Loucy (cell line): ENCODE measurements around the gene PPP1R3A.

ENCODE experiments used
- H2AFZ ChIP-seq: fragments of 200-600 bp; sonication (generic); 2 replicates; pipeline ENCODE4 v1.6.0; 2016; ENCODE audit warnings: antibody characterized with exemption, mild to moderate bottlenecking, low read length, moderate library complexity
- H3F3A ChIP-seq: fragments of 200-600 bp; 2 replicates; pipeline ENCODE4 v1.6.0; 2016; ENCODE audit warnings: antibody characterized with exemption, low read depth, mild to moderate bottlenecking
- H3K27me3 ChIP-seq: fragments of 200-600 bp; sonication (generic); 2 replicates; pipeline ENCODE4 v1.6.1; 2014; ENCODE audit warnings: low read length, mild to moderate bottlenecking; ENCODE audit not compliant: insufficient read depth, poor library complexity, severe bottlenecking
- H3K36me3 ChIP-seq: fragments of 200-600 bp; sonication (generic); 2 replicates; pipeline ENCODE4 v1.6.1; 2016; ENCODE audit warnings: low read length; ENCODE audit not compliant: insufficient read depth
- H3K4me1 ChIP-seq: fragments of 200-600 bp; sonication (generic); 2 replicates; pipeline ENCODE4 v1.5.1; 2014; ENCODE audit warnings: low read length, mild to moderate bottlenecking; ENCODE audit not compliant: insufficient read depth, poor library complexity, severe bottlenecking
- H3K4me2 ChIP-seq: fragments of 200-600 bp; sonication (generic); 2 replicates; pipeline ENCODE4 v1.6.0; 2014; ENCODE audit warnings: antibody characterized with exemption, low read length, low read depth, mild to moderate bottlenecking; ENCODE audit not compliant: poor library complexity, severe bottlenecking
- H3K4me3 ChIP-seq: fragments of 200-600 bp; sonication (generic); 2 replicates; pipeline ENCODE4 v1.5.1; 2014; ENCODE audit warnings: low read length, mild to moderate bottlenecking, mixed read lengths; ENCODE audit not compliant: poor library complexity, severe bottlenecking
- H3K79me2 ChIP-seq: fragments of 200-600 bp; sonication (generic); 2 replicates; pipeline ENCODE4 v1.6.1; 2014; ENCODE audit warnings: low read length; ENCODE audit not compliant: insufficient read depth
- H3K9ac ChIP-seq: fragments of 200-600 bp; sonication (generic); 2 replicates; pipeline ENCODE4 v1.6.0; 2014; ENCODE audit warnings: mild to moderate bottlenecking, low read depth, low read length, moderate library complexity; ENCODE audit not compliant: poor library complexity, severe bottlenecking
- H3K9me2 ChIP-seq: fragments of 200-600 bp; sonication (generic); replicated peaks from 2 replicates; pipeline ENCODE4 v1.6.1; 2016; ENCODE audit warnings: low read depth, low read length, mixed read lengths
- H3K9me3 ChIP-seq: fragments of 200-600 bp; sonication (generic); 2 replicates; pipeline ENCODE4 v1.6.1; 2014; ENCODE audit warnings: mild to moderate bottlenecking, antibody characterized with exemption, low read length, low read depth; ENCODE audit not compliant: insufficient read depth
- H4K20me1 ChIP-seq: fragments of 200-600 bp; sonication (generic); 2 replicates; pipeline ENCODE4 v1.6.0; 2014; ENCODE audit warnings: antibody characterized with exemption, low read length, mild to moderate bottlenecking; ENCODE audit not compliant: insufficient read depth, poor library complexity, severe bottlenecking
- CTCF ChIP-seq: fragments of 200-600 bp; sonication (generic); conservative IDR thresholded peaks from 2 replicates; pipeline ENCODE4 v1.5.1; 2014; ENCODE audit warnings: mild to moderate bottlenecking, antibody characterized with exemption, low read length
- EZH2phosphoT487 ChIP-seq: fragments of 200-600 bp; IDR thresholded peaks from 2 replicates; pipeline ENCODE4 v1.6.1; 2018; ENCODE audit warnings: antibody characterized with exemption, mild to moderate bottlenecking, moderate library complexity, borderline replicate concordance

The PPP1R3A gene

GRCh38 chr7:113955157-113955556 lies 36.3 kb upstream of the PPP1R3A start:
- no peaks in the 10 kb centered on the region for H3K79me2 ChIP-seq
- no peaks in the 10 kb centered on the region for H4K20me1 ChIP-seq
- H3F3A ChIP-seq, result no peaks in the 10 kb centered on the region
- no peak overlapping the region for H3K4me3 ChIP-seq
- H3K9ac ChIP-seq, result no peak overlapping the region
- no peaks in the 10 kb centered on the region for H3K27me3 ChIP-seq
- no peak for TF ChIP-seq CTCF
- no peak for TF ChIP-seq EZH2phosphoT487
- no peak overlapping the region for H3K4me2 ChIP-seq
- no peaks in the 10 kb centered on the region for H3K9me2 ChIP-seq
- no peaks in the 10 kb centered on the region for H3K4me1 ChIP-seq
- H3K9me3 ChIP-seq, result no peaks in the 10 kb centered on the region; the same call in 1 of the 2 replicates
- no peaks in the 10 kb centered on the region for H3K36me3 ChIP-seq
- H2AFZ ChIP-seq, result no peak overlapping the region

- H3K9me3 ChIP-seq, result no peaks in the 10 kb centered on the region; the same call in 1 of the 2 replicates
- no peaks in the 10 kb centered on the region for H3F3A ChIP-seq
- no peaks in the 10 kb centered on the region for H3K9me2 ChIP-seq
- no peak overlapping the region for H3K9ac ChIP-seq
- H3K79me2 ChIP-seq, result no peaks in the 10 kb centered on the region
- no peaks in the 10 kb centered on the region for H3K4me1 ChIP-seq
- no peak overlapping the region for H3K4me3 ChIP-seq
- TF ChIP-seq EZH2phosphoT487 (no peak), CTCF (no peak)
- no peak overlapping the region for H3K4me2 ChIP-seq
- H4K20me1 ChIP-seq, result no peaks in the 10 kb centered on the region
- H3K36me3 ChIP-seq, result no peaks in the 10 kb centered on the region
- no peak overlapping the region for H2AFZ ChIP-seq
- H3K27me3 ChIP-seq, result no peaks in the 10 kb centered on the region
These were observed 34.7 kb upstream of the PPP1R3A start for GRCh38 chr7:113953553-113953952.

GRCh38 chr7:113945018-113945938 lies 26.5 kb upstream of the PPP1R3A start:
- H3K4me1 ChIP-seq, result no peaks in the 10 kb centered on the region
- H3K9me3 ChIP-seq, result no peaks in the 10 kb centered on the region
- H3K36me3 ChIP-seq, result no peaks in the 10 kb centered on the region
- H3K9ac ChIP-seq, result no peak overlapping the region
- no peak overlapping the region for H3K4me3 ChIP-seq
- no peak overlapping the region for H3K4me2 ChIP-seq
- TF ChIP-seq CTCF (no peak), EZH2phosphoT487 (no peak)
- no peaks in the 10 kb centered on the region for H3K9me2 ChIP-seq
- no peaks in the 10 kb centered on the region for H3F3A ChIP-seq
- no peaks in the 10 kb centered on the region for H3K79me2 ChIP-seq
- H4K20me1 ChIP-seq, result no peaks in the 10 kb centered on the region
- no peak overlapping the region for H2AFZ ChIP-seq
- H3K27me3 ChIP-seq, result no peaks in the 10 kb centered on the region
